Tibial nerve (tissue), 4 donors: ENCODE data around the gene HAPLN2.

Source experiments
- CTCF ChIP-seq, 5 experiments: fragments of 200-600 bp in 3 of 5; fragments of 450-650 bp in 2 of 5; sonication (generic) in 3 of 5; IDR thresholded peaks; one replicate each; pipeline ENCODE4 v1.5.1; 2016 to 2019; ENCODE audit warnings: antibody characterized with exemption in 5 of 5, mild to moderate bottlenecking in 3 of 5, moderate library complexity in 2 of 5
- EP300 ChIP-seq, 2 donors: sonication (generic); formaldehyde crosslinking; IDR thresholded peaks; one replicate each; pipeline ENCODE4 v1.6.1; 2017; ENCODE audit warnings: antibody characterized with exemption in 2 of 2, mild to moderate bottlenecking in 1 of 2
- POLR2A ChIP-seq, 2 donors: fragments of 450-650 bp; IDR thresholded peaks; one replicate each; pipeline ENCODE4 v1.6.1; 2017; ENCODE audit warnings: antibody characterized with exemption in 2 of 2, mild to moderate bottlenecking in 2 of 2, moderate library complexity in 2 of 2

- TF ChIP-seq POLR2A (IDR thresholded peaks at IDR 0.05) (no peak), CTCF (IDR thresholded peaks at IDR 0.05) (no peak), EP300 (IDR thresholded peaks at IDR 0.05) (no peak)
Observed at GRCh38 chr1:156599811-156600210, 19.4 kb upstream of the HAPLN2 start.
